ENCODE data around the gene TMEM208. TPM values are rescaled to one million over a fixed set of nuclear protein-coding genes. Genes with fewer than 3 reads are reported as not detected.

TMEM208 gene
- total RNA-seq, 6 donors from 2014 or later = 21.1 to 50.6 (median 48.5) TPM

DNA sequence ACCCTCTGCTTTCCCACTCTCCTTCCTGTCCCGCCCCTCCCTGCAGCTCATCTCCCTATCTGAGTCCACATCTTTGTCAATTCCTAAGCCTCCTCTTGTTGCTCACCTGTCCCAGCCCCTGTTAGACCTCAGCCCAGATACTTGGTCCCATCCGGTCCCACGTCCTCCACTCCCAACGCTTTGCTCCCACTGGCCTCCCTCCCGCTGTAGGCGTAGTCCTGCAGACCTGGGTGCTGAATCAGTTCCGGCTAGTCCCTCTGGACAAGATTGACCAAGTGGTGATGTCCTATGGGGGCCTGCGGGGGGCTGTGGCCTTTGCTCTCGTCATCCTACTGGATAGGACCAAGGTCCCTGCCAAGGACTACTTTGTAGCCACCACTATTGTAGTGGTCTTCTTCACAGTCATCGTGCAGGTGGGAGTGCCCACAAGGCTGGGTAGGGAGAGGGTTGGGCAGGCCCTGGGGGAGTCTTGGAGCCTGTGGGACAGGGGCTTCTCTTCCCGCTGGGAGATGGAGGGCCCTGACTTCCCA is 29.8 kb downstream of the TMEM208 start:
- H3K4me3 ChIP-seq = no peak overlapping the region
- DNase-seq = no peak
- no peaks in the 10 kb centered on the region for H3K36me3 ChIP-seq
- TF ChIP-seq EP300 (IDR thresholded peaks at IDR 0.05) (no peak), POLR2AphosphoS5 (IDR thresholded peaks at IDR 0.05) (no peak), POLR2A (IDR thresholded peaks at IDR 0.05) (no peak)
- TF ChIP-seq, protein P1, sequence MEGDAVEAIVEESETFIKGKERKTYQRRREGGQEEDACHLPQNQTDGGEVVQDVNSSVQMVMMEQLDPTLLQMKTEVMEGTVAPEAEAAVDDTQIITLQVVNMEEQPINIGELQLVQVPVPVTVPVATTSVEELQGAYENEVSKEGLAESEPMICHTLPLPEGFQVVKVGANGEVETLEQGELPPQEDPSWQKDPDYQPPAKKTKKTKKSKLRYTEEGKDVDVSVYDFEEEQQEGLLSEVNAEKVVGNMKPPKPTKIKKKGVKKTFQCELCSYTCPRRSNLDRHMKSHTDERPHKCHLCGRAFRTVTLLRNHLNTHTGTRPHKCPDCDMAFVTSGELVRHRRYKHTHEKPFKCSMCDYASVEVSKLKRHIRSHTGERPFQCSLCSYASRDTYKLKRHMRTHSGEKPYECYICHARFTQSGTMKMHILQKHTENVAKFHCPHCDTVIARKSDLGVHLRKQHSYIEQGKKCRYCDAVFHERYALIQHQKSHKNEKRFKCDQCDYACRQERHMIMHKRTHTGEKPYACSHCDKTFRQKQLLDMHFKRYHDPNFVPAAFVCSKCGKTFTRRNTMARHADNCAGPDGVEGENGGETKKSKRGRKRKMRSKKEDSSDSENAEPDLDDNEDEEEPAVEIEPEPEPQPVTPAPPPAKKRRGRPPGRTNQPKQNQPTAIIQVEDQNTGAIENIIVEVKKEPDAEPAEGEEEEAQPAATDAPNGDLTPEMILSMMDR (IDR thresholded peaks at IDR 0.05) = no peak
- H3K9me3 ChIP-seq = no peaks in the 10 kb centered on the region
- H3K27me3 ChIP-seq = no peaks in the 10 kb centered on the region
- H3K27ac ChIP-seq = no peak overlapping the region
- ATAC-seq (ENCODE audit: low FRiP score in 2 of 2) = no peak
- H3K4me1 ChIP-seq = no peaks in the 10 kb centered on the region
- 91 to 98% methylated on average over 8 to 11 of the region's 11 CpGs for WGBS, 2 donors

DNA sequence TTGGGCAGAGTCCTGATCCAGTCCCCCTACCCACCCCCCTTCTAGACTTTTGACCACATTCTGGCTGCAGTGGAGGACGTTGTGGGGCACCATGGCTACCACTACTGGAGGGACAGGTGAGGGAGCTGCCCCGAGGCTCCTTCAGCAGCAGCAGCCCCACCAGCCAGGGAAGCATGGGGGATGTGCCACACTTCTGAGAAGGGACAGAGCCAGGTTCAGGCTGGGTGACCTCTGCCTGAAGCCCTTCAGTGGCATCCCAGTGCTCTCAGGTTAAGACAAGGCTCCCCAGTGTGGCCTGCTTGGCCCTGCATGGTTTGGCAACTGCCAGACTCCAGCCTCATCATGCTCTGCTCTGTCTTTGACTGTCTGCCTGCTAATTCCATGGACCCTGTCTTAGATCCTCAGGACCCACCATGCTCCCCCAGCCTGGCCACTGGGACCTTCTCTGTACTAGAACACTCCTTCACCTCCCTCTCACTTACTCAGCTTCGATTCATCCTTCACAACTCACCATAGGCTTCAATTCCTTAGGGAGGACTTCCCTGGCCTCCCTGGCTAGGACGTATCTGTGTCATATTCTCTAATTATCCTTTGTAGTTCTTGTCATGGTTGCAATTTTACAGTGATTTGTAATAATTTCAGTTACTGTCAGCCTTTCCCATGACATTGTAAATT is 30.7 kb downstream of the TMEM208 start:
- ATAC-seq (ENCODE audit: low FRiP score in 2 of 2) = no peak
- H3K4me3 ChIP-seq = no peak overlapping the region

DNA sequence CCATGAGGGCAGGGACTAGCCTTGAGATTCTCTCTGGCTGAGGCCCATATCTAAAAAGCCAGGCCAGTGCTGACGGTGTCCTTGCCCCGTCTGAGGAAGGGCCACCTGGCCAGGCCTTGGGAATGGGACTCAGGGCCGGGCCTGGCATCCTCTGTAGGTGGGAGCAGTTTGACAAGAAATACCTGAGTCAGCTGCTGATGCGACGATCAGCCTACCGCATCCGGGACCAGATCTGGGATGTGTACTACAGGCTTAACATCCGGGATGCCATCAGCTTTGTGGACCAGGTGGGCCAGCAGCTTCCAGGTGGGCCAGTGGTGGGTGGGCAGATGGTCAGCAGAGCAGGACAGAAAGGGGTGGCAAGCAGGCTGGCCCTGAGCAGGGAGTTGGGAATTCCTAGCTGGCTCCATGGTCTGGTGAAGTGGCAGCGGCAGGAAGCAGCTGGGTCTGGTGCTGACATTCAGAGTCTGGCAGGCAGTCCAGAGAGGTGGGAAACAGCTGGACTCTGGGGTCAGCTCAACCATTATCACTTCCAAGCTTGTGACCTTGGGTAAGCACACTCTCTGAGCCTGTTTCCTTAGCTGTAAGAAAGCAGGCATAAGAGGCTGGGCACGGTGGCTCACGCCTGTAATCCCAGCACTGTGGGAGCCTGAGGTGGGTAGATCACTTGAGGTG is 31.4 kb downstream of the TMEM208 start:
- DNase-seq (no peak), ATAC-seq (ENCODE audit: low FRiP score in 2 of 2) (no peak)
- no peaks in the 10 kb centered on the region for H3K9me3 ChIP-seq
- no peaks in the 10 kb centered on the region for H3K27me3 ChIP-seq
- TF ChIP-seq POLR2AphosphoS5 (IDR thresholded peaks at IDR 0.05) (no peak), EP300 (IDR thresholded peaks at IDR 0.05) (no peak)
- TF ChIP-seq, protein P1 (IDR thresholded peaks at IDR 0.05) = no peak
- no peak overlapping the region for H3K4me3 ChIP-seq
- H3K36me3 ChIP-seq = no peaks in the 10 kb centered on the region
- H3K27ac ChIP-seq = no peak overlapping the region
- H3K4me1 ChIP-seq = no peaks in the 10 kb centered on the region
- 80 to 94% methylated on average over 1 to 11 of the region's 11 CpGs for WGBS, 2 donors

More for the DNA sequence above, 30.7 kb downstream of the TMEM208 start:
- no peaks in the 10 kb centered on the region for H3K36me3 ChIP-seq
- no peaks in the 10 kb centered on the region for H3K27me3 ChIP-seq
- H3K4me1 ChIP-seq = no peaks in the 10 kb centered on the region
- no peak for DNase-seq
- 79 to 84% methylated on average over 4 of the region's 4 CpGs for WGBS, 2 donors
- TF ChIP-seq POLR2AphosphoS5 (IDR thresholded peaks at IDR 0.05) = no peak
- TF ChIP-seq EP300 (IDR thresholded peaks at IDR 0.05) = no peak
- no peak for TF ChIP-seq POLR2A (IDR thresholded peaks at IDR 0.05)
- TF ChIP-seq, protein P1 (IDR thresholded peaks at IDR 0.05) = no peak
- H3K27ac ChIP-seq = no peak overlapping the region
- H3K9me3 ChIP-seq = no peaks in the 10 kb centered on the region

GRCh38 chr16:67259705-67260104 is 32.8 kb downstream of the TMEM208 start:
- Histone ChIP-seq H3K9me3 (no peaks in the 10 kb centered on the region), H3K4me3 (no peak overlapping the region), H3K27ac (no peak overlapping the region), H3K4me1 (no peaks in the 10 kb centered on the region), H3K27me3 (no peaks in the 10 kb centered on the region), H3K36me3 (no peaks in the 10 kb centered on the region)
- 94% methylated on average over 12 of the region's 12 CpGs for WGBS, 2 donors
- DNase-seq = no peak
- TF ChIP-seq POLR2A (IDR thresholded peaks at IDR 0.05) (no peak), EP300 (IDR thresholded peaks at IDR 0.05) (no peak), POLR2AphosphoS5 (IDR thresholded peaks at IDR 0.05) (no peak)
- TF ChIP-seq, protein P1 (IDR thresholded peaks at IDR 0.05) = no peak
- ATAC-seq (ENCODE audit: low FRiP score in 2 of 2) = no peak
